HG02938 (cell line): ENCODE measurements around the gene CMTM7.
"Not testable (repeated sequence)": the region's sequence is repeated elsewhere in the genome, so short reads cannot be mapped to it uniquely, and the experiment has no call there.

Experiments used
- ATAC-seq: cut with Tn5 transposase; IDR thresholded peaks from one replicate; pipeline ENCODE4 v1.9.1; 2021; ENCODE audit warnings: mild to moderate bottlenecking, moderate library complexity; ENCODE audit not compliant: unreplicated experiment

The CMTM7 gene

DNA sequence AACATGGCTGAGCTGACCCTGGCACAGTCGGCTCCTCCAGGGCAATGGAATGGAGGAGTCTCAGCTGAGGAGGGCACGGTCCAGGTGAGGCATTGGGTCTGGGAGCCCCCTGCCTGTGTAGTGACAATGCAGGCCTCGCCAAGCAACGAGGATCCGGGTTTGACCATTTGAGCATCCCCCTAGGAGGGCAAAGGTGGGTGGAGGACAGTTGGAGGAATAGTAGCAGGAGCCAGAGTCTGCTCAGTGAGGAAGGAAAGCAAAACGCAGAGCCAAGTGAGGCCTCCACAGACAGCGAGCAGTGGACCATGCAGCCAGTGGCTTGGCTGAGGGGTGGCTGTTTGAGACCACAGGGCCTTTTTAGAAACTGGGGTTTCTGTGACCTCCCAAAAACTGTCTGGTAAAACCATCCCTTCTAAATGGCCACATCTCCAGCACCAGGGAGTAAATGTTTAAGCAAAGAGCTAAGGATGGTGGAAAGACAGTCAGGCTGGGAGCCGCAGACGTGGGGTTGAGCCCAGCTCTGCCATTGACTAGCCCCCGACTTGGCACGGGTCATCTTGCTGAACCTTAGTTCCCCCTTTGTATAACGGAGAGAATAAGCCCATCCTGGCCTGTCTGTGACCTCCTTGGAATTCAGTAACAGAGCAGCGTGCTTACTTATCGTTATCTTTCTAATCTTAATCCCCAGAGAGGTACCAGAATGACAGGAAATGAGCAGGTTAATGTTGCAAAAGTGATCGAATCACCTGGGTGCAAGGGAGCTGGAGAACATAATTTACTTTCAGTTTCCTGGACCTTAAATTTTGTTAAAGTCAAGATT is 64.2 kb downstream of the CMTM7 start:
- ATAC-seq, result no peak

DNA sequence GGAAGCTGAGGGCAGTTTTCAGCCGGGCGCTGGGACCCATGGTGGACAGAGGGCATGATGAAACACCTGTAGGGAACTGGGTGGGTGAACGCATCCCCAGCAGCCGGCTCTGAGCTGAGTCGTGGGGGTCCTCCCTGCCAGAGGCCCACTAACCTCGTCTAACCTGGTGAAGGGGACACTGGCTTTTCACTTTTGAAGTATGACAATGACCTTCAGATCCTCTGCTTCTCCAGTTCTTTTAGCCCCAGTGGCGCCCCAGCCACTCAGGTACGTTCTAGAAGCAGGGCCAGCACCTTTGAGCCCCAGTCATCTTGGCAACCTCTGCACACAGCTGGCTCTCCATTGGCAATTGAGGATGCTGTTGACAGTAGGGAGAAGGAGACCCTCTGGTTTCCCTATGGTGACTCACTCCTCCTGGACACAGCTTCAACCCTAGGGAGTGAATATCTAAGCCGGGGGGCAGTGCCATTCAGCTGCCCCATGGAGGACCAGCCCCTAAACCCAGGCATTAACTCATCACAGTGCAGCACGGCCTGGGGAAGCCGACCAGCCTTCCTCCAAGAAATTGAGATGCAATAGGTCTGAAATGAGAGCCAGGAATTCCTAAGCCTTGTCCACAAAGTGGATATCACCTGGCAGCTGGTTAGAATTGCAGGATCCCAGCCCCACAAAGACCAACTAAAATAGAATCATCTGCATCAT is 64.9 kb downstream of the CMTM7 start:
- no peak for ATAC-seq

DNA sequence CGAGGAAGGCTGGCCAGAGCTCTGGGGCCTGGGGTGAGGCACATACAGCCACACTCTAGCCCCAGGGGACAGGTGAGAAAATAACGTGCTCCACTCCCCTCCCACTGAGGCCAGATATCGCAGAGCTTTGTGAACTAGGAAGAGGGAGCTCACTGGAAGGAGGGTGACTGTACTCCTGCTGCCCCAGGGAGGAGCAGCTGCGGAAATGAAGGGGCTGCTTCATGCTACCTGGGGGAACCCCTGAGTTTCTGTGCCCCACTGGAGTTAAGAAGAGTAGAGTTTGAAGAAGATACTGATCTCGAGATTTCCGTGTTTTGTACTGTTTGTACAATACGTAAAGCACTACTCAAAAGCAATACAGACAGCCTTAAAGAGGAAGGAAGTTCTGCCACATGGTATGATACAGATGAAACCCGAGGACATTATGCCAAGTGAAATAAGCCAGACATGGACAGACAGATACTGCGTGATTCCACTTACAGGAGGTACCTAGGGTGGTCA is 66.4 kb downstream of the CMTM7 start:
- ATAC-seq, result no peak

DNA sequence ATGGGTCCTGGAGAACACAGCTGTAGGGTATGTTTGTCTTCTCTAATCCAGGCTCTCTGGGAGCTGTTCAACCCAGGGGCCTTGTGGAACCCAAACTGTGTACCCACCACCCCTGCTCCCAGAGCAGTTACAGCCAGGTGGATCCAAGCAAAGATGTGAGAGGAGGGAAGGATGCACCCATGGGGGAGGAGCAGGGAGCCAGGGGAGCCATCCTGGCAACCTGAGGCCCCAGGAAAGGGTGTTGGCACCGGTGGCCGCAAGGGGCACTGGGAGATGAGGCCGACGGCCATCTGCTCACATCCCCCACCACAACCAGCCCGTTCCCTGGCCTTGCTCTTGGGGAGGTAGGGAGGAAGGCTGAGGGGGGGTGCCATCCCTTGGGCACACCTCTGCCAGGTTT is 67.8 kb downstream of the CMTM7 start:
- no peak for ATAC-seq

DNA sequence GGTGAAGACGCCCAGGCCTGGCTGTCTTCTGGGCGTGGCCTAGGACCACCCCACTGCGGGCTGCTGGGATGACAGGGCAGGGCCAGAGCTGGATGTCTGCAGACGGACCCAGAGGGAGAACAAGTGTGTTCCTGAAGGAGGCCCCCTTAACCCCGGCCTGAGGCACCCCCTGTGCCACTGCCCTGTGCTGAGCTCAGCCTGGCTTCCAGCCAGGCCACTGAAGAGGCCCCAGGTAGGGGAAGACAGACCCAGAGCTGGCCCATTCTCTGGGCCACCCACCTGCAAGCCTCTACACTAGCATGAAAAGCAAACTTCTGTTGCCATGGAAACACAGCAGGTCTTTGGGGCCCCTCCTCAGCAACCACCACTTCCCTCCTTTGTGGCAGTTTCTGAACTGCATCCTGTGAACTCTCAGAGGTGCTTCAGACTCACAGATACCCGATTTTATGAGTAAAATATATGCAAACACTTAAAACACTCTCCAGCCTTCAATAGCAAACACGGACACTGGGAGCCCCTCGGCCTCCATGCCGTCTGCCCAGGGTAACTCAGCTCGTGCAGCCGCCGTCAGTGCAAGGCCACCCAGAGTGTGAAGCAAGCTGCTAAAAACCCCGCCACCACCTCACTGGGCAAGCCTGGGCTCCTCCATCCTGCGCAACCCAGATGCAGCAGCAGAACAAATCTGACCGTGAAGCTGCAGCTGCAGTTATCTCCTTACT is 68.5 kb downstream of the CMTM7 start:
- peak; percentile 97 for ATAC-seq

DNA sequence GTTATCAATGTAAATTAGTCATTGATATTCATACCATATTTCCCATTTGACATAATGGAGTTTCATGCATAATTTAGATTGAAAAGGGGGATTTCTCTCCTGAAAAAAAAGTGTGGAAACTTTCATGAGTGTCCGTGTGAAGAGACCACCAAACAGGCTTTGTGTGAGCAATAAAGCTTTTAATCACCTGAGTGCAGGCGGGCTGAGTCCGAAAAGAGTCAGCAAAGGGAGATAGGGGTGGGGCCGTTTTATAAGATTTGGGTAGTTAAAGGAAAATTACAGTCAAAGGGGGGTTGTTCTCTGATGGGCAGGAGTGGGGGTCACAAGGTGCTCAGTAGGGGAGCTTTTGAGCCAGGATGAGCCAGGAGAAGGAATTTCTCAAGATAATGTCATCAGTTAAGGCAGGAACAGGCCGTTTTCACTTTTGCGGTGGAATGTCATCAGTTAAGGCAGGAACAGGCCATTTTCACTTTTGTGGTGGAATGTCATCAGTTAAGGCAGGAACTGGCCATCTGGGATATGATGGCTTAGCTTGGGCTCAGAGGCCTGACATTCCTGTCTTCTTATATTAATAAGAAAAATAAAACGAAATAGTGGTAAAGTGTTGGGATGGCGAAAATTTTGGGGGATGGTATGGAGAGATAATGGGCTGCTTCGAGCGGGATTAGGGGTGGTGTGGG is 69.3 kb downstream of the CMTM7 start:
- not testable (repeated sequence) for ATAC-seq

DNA sequence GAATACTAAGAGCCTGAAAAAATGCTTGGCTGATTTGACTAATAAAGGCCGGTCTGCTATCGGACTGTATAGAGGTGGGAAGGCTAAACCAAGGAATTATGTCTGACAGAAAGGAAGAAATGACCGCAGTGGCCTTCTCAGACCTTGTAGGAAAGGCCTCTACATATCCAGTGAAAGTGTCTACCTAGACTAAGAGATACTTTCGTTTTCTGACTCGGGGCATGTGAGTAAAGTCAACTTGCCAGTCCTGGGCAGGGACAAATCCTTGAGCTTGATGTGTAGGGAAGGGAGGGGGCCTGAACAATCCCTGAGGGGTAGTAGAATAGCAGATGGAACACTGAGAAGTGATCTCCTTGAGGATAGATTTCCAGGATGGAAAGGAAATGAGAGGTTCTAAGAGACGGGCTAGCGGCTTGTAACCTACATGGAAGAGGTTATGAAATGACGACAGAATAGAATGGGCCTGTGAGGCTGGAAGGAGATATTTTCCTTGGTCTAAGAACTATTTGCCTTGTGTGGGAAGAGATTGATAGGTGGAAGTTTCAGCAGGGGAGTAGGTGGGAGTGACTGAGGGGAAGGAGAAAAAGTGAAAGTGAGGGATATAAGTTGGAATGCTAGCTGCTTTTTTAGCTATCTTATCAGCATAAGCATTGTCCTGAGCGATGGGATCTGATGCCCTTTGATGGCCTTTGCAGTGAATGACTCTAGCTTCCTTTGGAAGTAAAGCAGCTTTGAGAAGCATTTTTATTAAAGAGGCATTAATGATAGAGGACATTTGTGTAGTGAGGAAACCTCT is 70.7 kb downstream of the CMTM7 start:
- ATAC-seq, result not testable (repeated sequence)

DNA sequence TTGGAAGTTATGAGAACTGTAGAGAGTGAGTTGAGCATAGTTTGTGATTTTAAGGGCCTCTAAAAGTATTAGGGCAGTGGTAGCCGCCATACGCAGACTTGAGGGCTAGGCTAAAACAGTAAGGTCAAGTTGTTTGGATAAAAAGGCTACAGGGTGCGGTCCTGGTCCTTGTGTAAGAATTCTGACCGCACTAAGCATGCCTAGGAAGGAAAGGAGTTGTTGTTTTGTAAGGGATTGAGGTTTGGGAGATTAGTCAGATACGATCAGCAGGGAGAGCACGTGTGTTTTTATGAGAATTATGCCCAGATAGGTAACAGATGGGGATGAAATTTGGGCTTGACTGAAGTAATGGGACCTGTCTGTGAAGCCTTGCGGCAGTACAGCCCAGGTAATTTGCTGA is 71.8 kb downstream of the CMTM7 start:
- not testable (repeated sequence) for ATAC-seq

DNA sequence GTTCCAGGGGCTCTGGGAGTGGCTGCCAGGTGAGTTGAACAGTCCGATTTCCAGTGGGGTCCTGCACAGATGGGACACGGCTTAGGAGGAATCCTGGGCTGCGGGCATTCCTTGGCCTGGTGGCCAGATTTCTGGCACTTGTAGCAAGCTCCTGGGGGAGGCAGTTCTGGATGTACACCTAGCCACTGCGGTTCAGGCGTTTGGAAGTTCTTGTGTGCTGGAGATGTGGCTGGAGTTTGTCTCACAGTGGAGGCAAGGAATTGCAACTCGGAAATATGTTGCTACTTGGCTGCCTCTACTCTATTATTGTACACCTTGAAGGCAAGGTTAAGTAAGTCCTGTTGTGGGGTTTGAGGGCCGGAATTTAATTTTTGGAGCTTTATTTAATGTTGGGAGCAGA is 73.1 kb downstream of the CMTM7 start:
- not testable (repeated sequence) for ATAC-seq

DNA sequence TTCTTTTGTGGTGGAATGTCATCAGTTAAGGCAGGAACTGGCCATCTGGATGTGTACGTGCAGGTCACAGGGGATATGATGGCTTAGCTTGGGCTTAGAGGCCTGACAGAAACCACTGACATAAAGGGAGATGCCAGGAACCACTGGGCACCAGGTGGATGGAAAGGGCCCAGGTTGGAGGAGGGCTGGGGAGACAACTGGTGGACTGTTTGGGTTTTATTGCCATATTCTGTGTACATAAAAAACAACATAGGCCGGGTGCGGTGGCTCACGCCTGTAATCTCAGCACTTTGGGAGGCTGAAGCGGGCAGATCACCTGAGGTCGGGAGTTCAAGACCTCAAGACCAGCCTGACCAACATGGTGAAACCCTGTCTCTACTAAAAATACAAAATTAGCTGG is 75.2 kb downstream of the CMTM7 start:
- not testable (repeated sequence) for ATAC-seq

DNA sequence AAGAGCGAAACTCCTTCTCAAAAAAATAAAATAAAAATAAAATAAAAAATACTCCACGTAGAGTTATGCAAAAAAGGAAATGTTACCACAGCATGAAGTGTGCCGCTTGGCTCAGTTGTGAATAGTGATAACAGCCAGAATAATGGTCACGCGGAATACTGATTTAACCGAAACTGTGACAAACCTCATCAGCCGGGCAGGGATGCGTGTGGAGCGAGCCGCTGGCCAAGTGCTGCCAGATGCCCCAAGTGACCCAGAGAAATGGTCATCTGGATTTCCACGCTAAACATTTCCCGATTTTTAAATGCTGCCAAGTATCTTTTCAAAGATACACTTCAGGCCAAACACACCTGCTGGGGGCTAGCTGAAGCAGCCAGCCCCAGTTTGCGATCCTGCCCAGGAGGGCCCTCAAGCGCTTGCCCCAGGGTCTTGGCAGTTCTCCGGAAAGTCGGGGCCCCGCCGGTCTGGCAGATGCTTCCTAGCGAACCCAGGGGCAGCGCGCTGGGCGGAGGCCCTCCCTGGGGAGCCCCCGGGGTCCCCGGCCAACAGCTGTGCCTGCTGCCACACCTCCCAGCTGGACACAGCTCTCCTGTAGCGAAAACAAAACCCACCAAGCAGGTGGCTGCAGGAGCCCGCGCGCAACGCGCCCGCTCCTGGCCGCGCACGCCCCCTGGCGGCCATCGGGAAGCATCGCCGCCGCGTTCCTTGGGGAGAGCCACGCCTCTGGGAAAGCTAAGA is 75.8 kb downstream of the CMTM7 start:
- ATAC-seq, result peak; percentile 53

DNA sequence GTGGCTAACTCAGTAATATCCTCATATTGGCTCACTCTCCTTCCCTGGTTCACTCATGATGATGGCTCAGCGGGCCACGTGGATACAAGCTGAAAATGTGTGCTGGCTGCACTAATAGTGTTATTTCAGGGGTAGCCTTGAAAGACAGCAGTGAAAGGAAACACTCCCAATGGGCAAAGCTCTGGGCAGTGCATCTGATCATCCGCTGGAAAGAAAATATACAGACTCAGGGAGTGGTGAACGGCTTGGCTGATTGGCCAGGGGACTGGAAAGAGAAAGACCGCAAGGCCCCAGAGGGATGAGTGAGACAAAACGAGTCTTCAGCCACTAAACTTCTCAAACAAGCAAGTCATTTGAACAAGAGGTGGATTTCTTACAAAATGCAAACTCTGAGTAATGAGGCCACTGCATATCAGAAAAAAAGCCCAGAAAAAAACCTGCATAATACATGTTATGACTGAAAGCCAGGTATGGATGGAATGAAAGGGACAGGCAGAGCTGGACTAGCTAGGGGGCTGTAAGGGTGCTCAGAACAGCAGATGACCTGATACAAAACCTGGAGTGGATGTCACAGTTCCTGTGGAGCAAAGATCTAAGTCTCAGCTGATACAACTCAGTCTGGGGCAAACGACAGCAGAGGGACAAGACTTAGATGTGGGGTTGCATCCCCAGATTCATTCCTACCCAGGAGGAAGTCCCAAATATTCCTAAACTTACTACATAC is 77.7 kb downstream of the CMTM7 start:
- ATAC-seq, result peak; percentile 30

DNA sequence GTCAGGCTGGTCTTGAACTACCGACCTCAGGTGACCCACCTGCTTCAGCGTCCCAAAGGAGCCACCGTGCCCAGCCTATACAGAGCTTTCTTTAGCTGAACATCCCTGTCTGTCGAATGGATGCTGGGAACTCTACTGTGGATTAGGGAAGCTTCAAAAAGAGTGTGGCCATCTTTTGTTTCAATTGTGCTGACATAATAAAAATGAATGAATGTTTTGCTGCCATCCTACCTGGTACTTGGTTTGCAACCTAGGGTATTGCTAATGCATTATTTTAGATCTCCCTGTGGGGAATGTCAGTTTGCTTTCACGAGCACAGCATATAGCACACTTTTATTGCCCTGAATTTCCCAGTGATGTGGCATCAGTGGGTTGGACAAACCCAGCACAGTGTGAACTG is 78.7 kb downstream of the CMTM7 start:
- no peak for ATAC-seq

DNA sequence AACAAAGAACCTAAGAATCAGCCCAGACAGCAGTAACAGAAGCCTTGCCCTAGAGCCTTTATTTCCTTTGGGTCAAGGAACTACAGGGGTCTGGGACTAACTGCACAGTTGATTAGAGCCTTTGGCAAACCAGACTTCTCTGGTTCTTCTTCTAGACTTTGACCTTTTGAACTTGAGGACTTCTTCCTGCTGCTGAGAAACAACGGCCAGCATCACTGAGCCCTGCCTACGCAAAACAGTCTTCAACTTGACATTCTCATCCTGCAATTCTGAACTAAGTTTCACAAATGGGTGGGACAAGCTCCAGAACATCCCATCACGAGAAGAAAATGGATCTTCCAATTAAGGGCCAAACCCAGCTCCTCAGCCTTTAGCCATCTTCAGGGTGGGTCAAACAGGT is 79.6 kb downstream of the CMTM7 start:
- no peak for ATAC-seq

DNA sequence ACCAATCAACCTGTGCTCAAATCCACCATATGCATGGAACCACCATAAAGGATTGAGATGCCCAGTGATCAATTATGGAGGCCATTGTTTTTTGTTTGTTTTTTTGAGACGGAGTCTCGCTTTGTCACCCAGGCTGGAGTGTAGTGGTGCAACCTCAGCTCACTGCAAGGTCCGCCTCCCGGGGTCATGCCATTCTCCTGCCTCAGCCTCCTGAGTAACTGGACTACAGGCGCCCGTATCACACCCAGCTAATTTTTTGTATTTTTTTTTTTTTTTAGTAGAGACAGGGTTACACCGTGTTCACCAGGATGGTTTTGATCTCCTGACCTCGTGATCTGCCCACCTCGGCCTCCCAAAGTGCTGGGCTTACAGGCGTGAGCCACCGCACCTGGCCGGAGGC is 80.5 kb downstream of the CMTM7 start:
- not testable (repeated sequence) for ATAC-seq

DNA sequence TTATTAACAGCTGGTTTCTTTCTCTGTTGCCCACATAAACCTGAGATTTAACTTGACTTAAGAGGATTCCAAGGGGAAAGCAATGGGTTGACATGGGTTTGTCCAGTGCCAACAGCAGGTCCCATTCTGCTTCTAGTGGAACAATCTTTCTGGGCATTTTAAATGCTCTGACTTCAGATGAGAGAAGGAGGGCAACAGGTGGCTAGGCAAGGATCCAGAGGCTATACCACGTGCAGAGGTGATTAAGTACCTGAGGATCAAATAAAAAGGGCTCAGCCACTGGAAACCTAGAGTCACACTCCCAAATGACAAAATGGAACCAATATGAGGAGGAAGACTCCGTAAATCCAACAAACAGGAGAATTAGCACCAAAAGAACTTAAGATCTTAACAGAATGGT is 82.5 kb downstream of the CMTM7 start:
- ATAC-seq, result no peak

DNA sequence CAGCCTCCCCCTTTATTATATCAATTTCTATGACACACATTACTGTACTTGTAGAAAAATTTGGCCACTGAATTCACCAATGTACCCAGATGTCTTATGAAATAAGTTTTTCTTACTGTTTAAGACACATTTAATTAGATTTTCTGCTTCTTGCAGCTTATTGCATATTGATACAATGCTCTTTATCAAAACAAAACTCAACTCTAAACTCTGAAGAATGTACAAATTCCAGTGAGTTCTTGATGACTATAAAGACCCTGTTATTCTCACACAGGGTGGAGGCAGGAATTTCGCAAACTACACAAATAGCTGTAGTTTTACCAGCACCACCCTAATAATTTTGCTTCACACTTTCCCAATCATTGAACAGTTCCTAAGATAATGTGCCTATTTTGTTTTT is 89.0 kb downstream of the CMTM7 start:
- ATAC-seq, result no peak

DNA sequence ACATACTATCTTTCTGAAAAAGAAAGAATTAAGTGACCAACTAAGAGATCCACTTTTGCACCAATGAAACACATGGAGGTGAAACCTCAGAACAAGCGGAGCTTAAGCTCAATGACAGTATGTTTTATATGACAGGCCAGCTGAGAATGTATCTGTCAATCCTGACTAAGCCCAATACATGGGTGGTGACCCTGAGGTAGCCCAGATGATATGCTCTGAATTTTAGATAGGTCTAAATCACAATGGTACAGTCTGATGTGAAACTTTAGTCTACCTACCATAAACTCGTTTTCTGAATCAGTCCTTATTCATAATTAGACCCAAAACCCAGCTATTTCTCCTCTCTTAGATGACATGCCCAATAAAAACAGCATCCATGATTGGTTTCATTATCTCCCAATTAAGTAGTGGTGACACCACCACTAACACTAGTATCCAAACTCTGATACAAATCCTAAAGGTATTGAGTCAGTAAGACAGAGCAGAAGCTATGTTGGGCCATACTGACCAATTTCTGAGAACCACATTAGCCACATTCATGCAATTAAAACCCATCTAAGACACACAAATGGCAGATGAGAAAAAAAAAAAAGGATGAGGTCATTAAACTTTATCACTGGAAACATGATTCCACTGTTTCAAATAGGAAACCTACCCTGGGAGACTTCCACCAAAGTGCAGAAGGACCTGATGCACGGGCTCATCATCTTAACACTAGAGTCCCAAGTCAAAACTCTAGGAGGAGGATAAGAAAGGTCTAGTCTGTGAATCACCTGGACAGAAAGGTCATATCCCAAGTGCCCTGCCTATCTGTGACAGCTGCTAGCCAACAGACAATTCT is 90.4 kb downstream of the CMTM7 start:
- ATAC-seq, result no peak
